CD4-positive, alpha-beta T cell treated with Interleukin-12 subunit alpha and Interleukin-12 subunit beta, for 1 hour (primary cell): ENCODE measurements around the gene RPL36AL.
"Not testable (repeated sequence)": the region's sequence is repeated elsewhere in the genome, so short reads cannot be mapped to it uniquely, and the experiment has no call there.

Experiments used
- DNase-seq: peaks from one replicate; pipeline ENCODE4 v3.0.0-alpha.2; 2020

RPL36AL gene

DNA sequence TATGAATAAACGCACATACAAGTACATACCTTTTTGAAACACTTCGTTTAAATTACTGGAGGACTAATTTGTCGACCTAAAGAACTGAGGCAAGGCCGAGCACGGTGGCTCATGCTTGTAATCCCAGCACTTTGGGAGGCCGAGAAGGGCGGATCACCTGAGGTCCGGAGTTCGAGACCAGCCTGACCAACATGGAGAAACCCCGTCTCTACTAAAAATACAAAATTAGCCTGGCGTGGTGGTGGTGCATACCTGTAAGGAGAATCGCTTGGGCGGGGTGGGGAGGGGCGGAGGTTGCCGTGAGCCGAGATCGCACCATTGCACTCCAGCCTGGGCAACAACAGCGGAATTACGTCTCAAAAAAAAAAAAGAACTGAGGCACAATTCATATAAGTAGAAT lies 1.2 kb downstream of the RPL36AL start:
- DNase-seq, result not testable (repeated sequence)

- no peak for DNase-seq
Measured at GRCh38 chr14:49617852-49618519, 2.4 kb downstream of the RPL36AL start.

GRCh38 chr14:49615776-49616175 lies 4.7 kb downstream of the RPL36AL start:
- no peak for DNase-seq

GRCh38 chr14:49614196-49614595 lies 6.2 kb downstream of the RPL36AL start:
- no peak for DNase-seq

- DNase-seq, result no peak
Measured at GRCh38 chr14:49612671-49613070, 7.8 kb downstream of the RPL36AL start.

DNA sequence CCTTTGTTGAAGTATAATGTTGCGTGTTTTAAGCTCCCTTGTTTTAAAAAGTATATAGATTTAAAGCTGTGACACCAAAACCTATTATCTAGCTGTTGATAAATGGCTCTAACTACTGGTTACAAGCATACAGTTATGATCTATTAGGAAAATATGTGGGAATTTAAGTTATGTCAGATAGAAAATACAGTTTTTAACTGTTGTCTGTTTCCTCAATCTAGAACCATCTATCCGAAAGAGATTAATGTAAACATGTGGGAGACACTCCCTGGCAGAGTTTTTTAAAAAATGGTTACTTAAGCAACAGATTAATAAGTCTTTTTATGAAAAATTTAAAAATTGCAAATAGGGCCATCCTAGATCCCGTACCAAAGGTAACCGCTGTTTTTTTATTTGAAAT lies 8.2 kb downstream of the RPL36AL start:
- DNase-seq, result no peak

DNA sequence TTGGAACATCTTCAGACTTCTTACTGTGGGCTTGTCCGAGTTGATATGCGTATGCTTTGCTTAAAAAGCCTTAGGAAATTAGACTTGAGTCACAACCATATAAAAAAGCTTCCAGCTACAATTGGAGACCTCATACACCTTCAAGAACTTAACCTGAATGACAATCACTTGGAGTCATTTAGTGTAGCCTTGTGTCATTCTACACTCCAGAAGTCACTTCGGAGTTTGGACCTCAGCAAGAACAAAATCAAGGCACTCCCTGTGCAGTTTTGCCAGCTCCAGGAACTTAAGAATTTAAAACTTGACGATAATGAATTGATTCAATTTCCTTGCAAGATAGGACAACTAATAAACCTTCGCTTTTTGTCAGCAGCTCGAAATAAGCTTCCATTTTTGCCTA lies 12.8 kb downstream of the RPL36AL start:
- no peak for DNase-seq

GRCh38 chr14:49598485-49599300 lies 21.7 kb downstream of the RPL36AL start, which contains the start of gene LRR1:
Gene LRR1, plus strand, starts transcription at chr14:49598940. Its CDS starts 81 bp downstream, at chr14:49599021.
- DNase-seq, result peak; percentile 87

- DNase-seq, result no peak
Measured at GRCh38 chr14:49598189-49598484, 22.3 kb downstream of the RPL36AL start.

DNA sequence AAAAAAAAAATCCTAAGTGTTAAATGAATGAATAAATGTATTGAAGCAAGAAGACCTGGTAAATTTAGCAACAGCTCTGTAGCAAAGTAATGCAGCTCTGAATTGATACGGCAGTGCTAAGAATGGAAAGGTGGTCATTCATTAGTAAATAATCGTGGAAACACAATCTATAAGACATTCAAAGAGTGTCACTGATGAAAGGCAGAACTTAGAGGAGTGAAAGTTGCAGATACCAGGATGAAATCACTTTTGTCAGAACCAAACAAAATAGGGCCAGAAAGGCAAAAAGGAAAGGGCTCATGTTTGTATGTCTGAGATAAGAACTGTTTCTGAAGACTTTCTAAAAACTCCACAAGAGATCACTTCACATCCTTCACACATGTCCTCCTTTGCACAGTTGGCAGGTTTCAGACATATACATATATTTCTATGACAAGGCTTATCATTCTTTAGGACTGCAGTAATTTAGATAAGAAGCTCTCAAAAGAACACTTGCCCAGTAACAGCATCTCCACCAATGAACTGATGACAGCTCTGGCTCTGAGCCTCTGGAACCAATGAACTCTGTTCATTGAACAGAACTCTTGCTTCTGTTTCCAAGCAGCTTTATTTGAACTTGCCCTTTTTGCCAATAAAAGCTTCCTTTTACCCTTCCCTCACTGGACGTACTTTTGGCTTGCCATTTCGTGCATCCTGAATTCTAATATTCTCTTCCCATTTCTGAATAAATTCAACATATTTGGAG lies 25.9 kb downstream of the RPL36AL start:
- no peak for DNase-seq

GRCh38 chr14:49593016-49593415 lies 27.4 kb downstream of the RPL36AL start:
- no peak for DNase-seq

GRCh38 chr14:49589387-49589786 lies 31.0 kb downstream of the RPL36AL start:
- DNase-seq, result no peak

GRCh38 chr14:49586673-49587460 lies 33.6 kb downstream of the RPL36AL start:
- DNase-seq, result peak; percentile 83

GRCh38 chr14:49585803-49586672 lies 34.4 kb downstream of the RPL36AL start, which contains the start of gene RPS29:
Gene RPS29, minus strand, starts transcription at chr14:49586380. Its CDS starts 34 bp downstream, at chr14:49586346.
- peak; percentile 99 for DNase-seq

- peak; percentile 30 for DNase-seq
Measured at GRCh38 chr14:49584981-49585640, 35.3 kb downstream of the RPL36AL start.

DNA sequence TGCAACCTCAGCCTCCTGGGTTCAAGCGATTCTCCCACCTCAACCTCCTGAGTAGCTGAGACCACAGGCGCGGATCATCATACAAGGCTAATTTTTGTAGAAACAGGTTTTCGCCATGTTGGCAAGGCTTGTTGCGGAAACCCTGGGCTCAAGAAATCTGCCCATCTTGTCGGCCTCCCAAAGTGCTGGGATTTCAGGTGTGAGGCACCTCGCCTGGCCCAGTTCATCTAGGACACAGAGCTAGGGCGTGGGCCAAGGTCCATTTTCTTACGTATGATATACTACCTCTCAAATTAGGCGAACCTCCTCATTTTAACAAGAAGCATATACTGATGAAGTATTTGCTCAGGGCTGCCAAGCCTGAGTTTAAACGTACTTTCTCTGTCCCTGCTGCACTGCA lies 36.4 kb downstream of the RPL36AL start:
- DNase-seq, result no peak

DNA sequence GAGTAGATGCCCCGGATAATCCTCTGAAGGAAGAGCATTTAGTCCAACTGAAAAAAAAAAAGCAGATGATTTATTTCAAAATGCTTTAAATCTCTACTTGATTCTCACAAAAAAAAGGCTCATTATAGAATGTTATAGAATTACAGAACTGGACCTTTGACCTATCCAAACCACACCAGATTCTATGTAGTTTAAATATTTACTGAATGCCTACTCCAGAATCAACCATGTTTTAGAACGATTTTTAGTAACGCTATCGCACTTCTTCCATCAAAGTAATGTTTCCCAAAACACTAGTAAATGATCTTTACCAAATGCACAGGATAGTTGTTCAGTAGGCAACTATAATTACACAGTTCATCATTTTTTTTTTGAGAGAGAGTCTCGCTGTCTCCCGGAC lies 36.8 kb downstream of the RPL36AL start:
- DNase-seq, result no peak

GRCh38 chr14:49582113-49582977 lies 38.1 kb downstream of the RPL36AL start:
- peak; percentile 4 for DNase-seq

GRCh38 chr14:49581209-49582112 lies 39.0 kb downstream of the RPL36AL start:
- no peak for DNase-seq
